ENCODE data around the gene CCDC121. TPM values are rescaled to one million over a fixed set of nuclear protein-coding genes. Genes with fewer than 3 reads are reported as not detected.

CCDC121 gene
- total and polyA plus RNA-seq, 10 of the 15 experiments (the other 5 are each of a cell fraction or from before 2014, with no cell fraction given): 0.34 to 1.2 (median 0.63) TPM

DNA sequence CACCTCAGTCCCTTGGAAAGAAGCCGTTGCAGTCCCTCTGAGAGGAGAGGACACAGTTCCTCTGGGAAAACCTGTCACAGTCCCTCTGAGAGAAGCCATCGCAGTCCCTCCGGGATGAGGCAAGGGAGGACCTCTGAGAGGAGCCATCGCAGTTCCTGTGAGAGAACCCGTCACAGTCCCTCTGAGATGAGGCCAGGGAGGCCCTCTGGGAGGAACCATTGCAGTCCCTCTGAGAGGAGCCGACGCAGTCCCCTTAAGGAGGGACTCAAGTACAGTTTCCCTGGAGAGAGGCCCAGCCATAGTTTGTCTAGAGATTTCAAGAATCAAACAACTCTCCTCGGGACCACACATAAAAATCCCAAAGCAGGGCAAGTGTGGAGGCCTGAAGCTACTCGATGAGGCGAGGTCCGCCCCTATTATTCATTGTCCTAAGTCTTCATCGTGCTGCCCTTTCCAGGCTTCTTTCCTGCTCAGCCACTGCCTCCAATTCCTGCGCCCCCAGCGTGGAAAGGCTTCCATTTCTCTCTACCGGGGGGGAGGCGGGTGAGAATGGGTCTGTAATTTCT, 46.6 kb downstream of the CCDC121 start:
- Histone ChIP-seq H3K4me1 (ENCODE audit: control insufficient read depth, insufficient read depth, low read length) (0 out of 2 replicates have a peak, but pooled peaks cover 3% of the 10 kb centered on the region), H3K27me3 (replicated peaks in 1 of 2; ENCODE audit: control insufficient read depth in 2 of 2, insufficient read depth in 2 of 2, low read length in 1 of 2) (no peaks in the 10 kb centered on the region), H3K4me2 (ENCODE audit: control insufficient read depth, insufficient read depth) (peak overlapping the region; percentile 68), H2AFZ (ENCODE audit: control insufficient read depth, low read depth, low read length) (peak overlapping the region; percentile 93), H3K9ac (ENCODE audit: control insufficient read depth, insufficient read depth, low read length) (peak overlapping the region; percentile 53; the same call in 1 of the 2 replicates), H3K4me3 (peak overlapping the region; percentile 98; the same call in 1 of the 2 replicates), H3K36me3 (ENCODE audit: control insufficient read depth in 2 of 2, insufficient read depth in 2 of 2, low read length in 1 of 2) (no peaks in the 10 kb centered on the region), H3K27ac (ENCODE audit: control insufficient read depth, insufficient read depth) (peak overlapping the region; percentile 22), H4K20me1 (ENCODE audit: control insufficient read depth, insufficient read depth) (no peaks in the 10 kb centered on the region), H3K9me3 (replicated peaks; ENCODE audit: control insufficient read depth, insufficient read depth, low read length) (peaks cover 2% of the 10 kb centered on the region; the same call in 2 of the 3 replicates), H3K79me2 (ENCODE audit: control insufficient read depth, insufficient read depth, low read length) (peaks cover 43% of the 10 kb centered on the region)
- ChIA-PET RAD21 (ENCODE audit: unreplicated experiment) (interaction anchor here (1.1 kb wide), 1 partner anchor 46 kb away, joined by 4 read pairs; the partner anchor contains the start of genes CCDC121 and GPN1), POLR2A (interaction anchor here (0.6 to 1.1 kb wide), 3 partner anchors 47 to 417 kb away, joined by 3 to 6 read pairs (median 4); partner anchors contain the start of genes CCDC121, GPN1 and PPM1G), CTCF (interaction anchor here (0.7 kb wide), 1 partner anchor 100 kb away, joined by 4 read pairs; no protein-coding TSS in a partner anchor), SMC1A (ENCODE audit: uncharacterized antibody, unreplicated experiment) (interaction anchor here (1.3 kb wide), 1 partner anchor 9 kb away, joined by 3 read pairs; no protein-coding TSS in a partner anchor)
- in situ Hi-C loops (cut with MboI) (no loop called here), intact Hi-C loops (cut with micrococcal nuclease; ENCODE audit: unreplicated experiment) (loop anchor here (5.0 to 10.0 kb wide), 2 partner anchors 45 to 177 kb away; partner anchors contain the start of genes CCDC121, GPN1 and PPM1G)
- FAIRE-seq (no peak), DNase-seq (ENCODE audit: low read depth, low spot score) (no peak), ATAC-seq (no peak)
- WGBS (ENCODE audit: insufficient coverage, insufficient replicate concordance, low lambda C conversion rate, missing lambda C conversion rate): 97% methylated on average over 16 of the region's 16 CpGs
- TF ChIP-seq PAX8 (IDR thresholded peaks at IDR 0.05) (no peak), SMARCA5 (IDR thresholded peaks at IDR 0.05) (0 out of 2 replicates have a peak, but pooled peaks have one; percentile 15), ZBED1 (IDR thresholded peaks at IDR 0.05; ENCODE audit: borderline replicate concordance) (no peak), ZNF207 (IDR thresholded peaks at IDR 0.05; ENCODE audit: borderline replicate concordance) (no peak), ETV6 (conservative IDR thresholded peaks at IDR 0.05 in 1 of 2, IDR thresholded peaks at IDR 0.05 in 1 of 2; ENCODE audit: borderline replicate concordance in 1 of 2, low read depth in 1 of 2) (no peak)
- TSS peak; percentile 86 for BruUV-seq (replicated peaks)

Data from GM12878 (cell line).